Activated T-cell treated with anti-CD3 and anti-CD28 coated beads, Interleukin-2, amount 50 U/mL, for 1 hour (primary cell): ENCODE measurements around the gene QPRT.
A peak's percentile ranks its signal among the peaks of the same experiment; 100 is the strongest.
"Not testable (repeated sequence)": the region's sequence is repeated elsewhere in the genome, so short reads cannot be mapped to it uniquely, and the experiment has no call there.

Experiments used
- DNase-seq: peaks from one replicate; pipeline ENCODE4 v3.0.0-alpha.2; 2020

The QPRT gene

DNA sequence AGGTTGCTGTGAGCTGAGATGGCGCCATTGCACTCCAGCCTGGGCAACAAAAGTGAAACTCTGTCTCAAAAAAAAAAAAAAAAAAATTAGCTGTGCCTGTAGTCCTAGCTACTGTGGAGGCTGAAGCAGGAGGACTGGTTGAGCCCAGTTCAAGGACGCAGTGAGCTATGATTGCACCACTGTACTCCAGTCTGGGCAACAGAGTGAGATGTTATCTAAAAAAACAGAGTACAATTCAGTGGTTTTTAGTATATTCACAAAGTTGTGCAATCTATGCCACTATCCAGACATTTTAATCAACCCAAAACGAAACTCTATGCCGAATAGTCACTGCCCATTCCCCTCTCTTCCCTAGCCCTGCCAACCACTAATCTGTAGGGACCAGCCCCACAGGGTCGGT, 41.7 kb downstream of the QPRT start:
- no peak for DNase-seq

DNA sequence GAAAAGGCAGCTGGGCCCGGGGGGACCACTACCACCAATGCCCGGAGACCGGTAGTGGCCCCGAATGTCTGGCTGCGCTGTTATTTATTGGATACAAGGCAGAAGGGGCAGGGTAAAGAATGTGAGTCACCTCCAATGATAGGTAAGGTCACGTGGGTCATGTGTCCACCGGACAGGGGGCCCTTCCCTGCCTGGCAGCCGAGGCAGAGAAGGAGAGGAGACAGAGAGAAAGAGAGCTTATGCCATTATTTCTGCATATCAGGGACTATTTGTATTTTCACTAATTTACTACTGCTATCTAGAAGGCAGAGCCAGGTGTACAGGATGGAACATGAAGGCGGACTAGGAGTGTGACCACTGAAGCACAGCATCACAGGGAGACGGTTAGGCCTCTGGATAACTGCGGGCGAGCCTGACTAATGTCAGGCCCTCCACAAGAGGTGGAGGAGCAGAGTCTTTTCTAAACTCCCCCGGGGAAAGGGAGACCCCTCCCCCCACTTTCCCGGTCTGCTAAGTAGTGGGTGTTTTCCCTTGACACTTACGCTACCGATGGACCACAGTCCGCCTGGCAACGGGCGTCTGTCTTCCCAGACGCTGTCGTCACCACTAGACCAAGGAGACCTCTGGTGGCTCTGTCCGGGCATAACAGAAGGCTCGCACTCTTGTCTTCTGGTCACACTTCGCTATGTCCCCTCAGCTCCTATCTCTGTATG, 42.3 kb downstream of the QPRT start:
- peak; percentile 56 for DNase-seq

DNA sequence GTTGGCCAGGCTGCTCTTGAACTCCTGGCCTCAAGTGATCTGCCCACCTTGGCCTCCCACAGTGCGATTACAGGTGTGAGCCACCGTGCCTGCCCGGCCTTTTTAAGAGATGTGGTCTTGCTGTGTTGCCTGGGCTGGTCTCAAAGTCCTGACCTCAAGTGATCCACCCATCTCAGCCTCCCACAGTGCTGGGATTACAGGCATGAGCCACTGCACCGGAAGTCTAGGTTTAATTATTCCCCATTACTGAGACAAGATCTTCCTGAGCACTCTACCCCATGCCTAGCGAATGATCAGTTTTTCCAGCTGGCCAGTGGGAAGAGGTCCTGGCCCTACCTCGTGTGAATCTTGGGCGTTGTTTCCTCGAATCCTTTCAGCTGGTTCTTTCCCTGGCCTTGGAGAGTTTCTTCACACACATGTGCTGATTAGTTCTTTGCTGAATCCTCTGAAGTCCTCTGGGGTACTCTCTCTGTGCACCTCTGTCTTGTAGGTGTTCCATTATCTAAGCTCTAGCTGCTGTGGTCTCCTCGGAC, 47.9 kb downstream of the QPRT start:
- DNase-seq: no peak

DNA sequence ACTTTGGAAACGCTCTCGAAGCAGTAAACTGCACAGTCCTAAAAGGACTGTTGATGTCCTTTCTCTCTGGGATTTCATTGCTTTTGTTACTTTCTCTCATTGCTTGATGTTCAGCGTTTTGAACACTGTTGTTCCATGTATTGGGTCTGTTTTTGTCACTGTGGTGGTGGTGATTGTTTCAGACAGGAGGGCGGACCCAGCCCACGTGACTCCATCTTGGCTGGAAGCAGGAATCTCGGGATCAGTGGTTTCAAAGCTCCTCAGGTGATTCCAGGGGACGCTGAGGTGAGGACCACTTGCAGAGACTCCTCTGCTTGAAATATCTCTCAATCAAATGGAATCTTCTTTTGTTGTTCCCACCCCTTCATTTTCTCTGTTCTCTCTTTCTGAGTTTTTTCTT, 48.5 kb downstream of the QPRT start:
- DNase-seq: no peak

DNA sequence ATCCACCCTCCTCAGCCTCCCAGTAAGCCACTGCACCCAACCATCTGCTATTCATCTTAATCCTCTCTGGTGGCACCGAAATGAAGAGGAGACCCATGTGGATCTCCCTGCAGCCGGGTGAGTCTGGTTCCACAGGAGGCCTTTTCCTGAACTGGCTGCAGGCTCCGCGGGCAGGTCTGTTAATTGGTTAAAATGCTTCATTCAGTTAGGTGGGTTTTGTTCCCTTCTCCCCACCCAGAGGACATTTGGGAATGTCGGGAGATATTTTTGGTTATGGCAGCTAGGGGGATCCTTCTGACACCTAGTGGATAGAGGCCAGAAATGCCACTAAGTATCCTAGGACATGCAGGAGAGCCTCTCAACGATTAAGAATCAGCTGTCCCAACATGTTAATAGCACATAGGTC, 50.1 kb downstream of the QPRT start:
- DNase-seq: no peak

DNA sequence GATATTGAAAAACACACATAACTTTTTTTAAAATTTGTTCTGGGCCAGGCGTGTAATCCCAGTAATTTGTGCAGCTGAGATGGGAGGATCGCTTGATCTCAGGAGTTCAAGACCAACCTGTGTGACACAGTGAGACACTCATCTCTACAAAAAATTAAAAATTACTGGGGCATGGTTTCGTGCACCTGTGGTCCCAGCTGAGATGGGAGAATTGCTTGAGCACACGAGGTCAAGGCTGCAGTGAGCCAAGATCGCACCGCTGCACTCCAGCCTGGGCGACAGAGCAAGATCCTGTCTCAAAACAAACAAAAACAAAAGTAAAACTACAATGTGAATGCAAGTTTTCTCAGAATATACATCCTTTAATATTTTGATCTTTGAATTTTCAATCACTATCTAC, 51.7 kb downstream of the QPRT start:
- no peak for DNase-seq

DNA sequence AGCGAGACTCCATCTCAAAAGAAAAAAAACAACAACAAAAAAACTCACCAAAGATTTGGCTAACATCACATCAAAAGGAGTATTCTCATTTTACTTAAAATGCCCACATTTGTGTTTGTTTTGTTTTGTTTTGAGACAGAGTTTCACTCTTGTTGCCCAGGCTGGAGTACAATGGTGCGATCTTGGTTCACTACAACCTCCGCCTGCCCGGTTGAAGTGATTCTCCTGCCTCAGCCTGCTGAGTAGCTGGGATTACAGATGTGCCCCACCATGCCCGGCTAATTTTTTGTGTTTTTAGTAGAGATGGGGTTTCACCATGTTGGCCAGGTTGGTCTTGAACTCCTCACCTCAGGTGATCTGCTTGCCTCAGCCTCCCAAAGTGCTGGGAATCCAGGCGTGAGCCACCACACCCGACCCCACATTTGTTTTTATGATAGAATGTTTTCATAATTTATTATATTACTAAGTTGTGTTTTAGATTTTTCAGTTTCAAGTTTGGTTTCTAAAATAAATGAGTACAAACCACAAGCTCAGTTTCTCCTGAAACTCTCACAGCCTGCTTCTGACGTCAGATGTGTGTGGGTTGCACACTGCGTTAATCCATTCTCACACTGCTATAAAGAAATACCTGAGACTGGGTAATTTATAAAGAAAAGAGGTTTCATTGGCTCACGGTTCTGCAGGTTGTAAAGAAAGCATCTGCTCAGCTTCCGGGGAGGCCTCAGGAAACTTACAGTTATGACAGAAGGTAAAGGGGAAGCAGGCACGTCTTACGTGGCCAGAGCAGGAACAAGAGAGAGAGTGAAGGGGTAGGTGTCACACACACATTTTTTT, 53.0 kb downstream of the QPRT start:
- not testable (repeated sequence) for DNase-seq

DNA sequence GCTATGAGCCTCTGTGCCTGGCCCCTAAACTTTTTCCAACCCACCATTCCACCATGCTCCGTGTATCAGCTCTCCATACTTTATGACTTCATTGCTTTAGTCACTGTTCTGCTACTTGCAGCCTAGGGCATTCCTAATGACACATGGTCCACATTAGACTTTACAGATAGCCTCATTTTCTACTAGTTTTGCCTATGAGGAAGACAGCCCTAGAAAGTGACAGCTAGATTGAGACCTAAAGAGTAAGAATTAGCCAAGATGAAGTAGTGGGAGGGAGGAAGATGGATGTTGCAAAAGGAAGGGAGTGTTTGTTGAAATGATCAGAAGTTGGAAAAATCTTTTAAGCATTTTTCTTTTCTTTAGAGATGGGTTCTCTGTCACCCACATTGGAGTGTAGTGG, 55.8 kb downstream of the QPRT start:
- DNase-seq: no peak

DNA sequence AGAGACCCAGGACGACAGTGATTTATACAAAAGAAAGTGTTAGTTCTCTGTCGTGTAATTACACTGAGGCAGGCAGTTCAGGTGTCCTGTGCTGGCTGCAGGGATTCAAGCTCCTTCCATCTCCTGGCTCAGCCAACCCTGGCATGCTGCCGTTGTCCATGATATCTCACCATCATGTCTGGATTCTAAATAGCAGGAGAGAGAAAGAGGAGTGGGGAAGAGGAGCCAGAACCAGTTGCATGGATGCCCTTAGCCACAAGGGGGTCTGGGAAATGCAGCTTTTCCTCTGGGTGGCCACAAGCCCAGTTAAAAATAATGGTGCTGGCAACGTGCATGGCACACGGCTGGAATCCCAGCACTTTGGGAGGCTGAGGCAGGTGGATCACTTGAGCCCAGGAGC, 57.1 kb downstream of the QPRT start:
- no peak for DNase-seq

DNA sequence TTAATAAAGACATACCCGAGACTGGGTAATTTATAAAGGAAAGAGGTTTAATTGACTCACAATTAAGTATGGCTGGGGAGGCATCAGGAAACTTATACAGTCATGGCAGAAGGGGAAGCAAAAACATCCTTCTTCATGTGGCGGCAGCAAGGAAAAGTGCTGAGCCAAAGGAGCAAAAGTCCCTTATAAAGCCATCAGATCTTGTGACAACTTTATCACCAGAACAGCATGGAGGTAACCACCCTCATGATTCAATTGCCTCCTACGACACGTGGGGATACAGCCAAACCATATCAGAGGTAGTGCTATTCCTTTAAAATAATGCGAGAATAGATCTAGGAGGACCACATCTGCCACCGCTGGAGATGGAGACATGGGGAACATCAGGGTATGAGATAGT, 57.8 kb downstream of the QPRT start:
- DNase-seq: no peak

DNA sequence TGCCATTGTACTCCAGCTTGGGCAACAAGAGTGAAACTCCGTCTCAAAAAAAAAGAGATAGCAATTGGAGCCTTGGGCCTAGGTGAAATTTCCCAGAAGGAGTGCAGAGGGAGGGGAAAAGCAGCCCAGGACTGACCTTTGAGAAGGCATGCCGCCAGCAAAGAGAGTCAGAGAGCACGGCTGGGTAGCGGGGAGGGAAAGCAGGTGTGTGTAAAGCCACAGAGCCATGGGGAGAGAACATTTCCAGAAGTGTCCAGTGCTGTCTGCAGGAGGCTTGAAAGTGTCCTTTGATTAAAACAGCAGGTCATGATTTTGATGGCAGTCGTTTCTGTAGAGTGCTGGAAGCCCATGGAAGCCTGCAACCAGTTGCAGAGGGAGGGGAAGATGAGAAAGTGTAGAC, 58.7 kb downstream of the QPRT start:
- no peak for DNase-seq

DNA sequence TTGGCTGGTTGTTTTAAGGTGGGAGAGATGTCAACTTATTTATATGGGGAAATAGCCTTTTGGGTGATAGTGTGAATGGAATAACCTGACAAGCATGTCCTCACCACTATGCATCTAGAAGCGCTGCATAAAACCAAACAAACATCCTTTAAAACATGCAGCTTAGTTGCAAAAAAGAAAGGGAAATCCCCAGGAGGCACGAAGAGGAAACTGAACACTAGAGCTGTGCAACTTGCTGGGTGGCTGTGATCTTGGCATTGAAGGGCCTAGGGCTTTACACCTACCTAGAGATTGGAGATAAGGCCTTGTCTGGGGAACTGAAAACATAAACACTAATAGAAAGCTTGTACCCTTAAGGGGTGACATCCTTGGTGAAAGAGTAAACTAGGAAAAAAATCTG, 59.5 kb downstream of the QPRT start:
- no peak for DNase-seq

DNA sequence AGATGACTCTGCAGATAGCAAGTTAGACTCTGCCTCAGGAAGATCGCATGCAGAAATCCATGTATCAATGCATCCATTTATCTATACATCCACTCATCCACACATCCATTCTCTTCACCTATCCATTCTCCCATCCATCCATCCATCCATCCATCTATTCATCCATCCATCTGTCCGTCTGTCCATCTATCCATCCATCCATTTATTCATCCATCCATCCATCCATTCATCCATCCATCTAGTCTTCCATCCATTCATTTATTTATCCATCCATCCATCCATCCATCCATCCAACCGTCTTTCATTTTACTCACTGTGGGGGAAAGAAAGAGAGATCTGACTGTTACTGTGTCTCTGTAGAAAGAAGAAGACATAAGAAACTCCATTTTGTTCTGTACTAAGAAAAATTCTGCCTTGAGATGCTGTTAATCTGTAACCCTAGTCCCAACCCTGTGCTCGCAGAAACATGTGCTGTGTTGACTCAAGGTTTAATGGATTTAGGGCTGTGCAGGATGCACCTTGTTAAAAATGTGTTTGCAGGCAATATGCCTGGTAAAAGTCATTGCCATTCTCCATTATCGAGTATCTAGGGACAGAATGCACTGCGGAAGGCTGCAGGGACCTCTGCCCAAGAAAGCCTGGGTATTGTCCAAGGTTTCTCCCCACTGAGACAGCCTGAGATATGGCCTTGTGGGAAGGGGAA, 61.1 kb downstream of the QPRT start:
- not testable (repeated sequence) for DNase-seq

DNA sequence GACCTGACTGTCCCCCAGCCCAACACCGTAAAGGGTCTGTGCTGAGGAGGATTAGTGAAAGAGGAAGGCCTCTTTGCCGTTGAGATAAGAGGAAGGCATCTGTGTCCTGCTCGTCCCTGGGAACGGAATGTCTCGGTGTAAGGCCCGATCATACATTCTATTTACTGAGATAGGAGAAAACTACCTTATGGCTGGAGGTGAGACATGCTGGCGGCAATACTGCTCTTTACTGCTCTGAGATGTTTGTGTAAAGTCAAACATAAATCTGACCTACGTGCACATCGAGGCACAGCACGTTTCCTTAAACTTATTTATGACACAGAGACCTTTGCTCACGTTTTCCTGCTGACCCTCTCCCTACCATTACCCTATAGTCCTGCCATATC, 61.6 kb downstream of the QPRT start:
- DNase-seq: not testable (repeated sequence)

DNA sequence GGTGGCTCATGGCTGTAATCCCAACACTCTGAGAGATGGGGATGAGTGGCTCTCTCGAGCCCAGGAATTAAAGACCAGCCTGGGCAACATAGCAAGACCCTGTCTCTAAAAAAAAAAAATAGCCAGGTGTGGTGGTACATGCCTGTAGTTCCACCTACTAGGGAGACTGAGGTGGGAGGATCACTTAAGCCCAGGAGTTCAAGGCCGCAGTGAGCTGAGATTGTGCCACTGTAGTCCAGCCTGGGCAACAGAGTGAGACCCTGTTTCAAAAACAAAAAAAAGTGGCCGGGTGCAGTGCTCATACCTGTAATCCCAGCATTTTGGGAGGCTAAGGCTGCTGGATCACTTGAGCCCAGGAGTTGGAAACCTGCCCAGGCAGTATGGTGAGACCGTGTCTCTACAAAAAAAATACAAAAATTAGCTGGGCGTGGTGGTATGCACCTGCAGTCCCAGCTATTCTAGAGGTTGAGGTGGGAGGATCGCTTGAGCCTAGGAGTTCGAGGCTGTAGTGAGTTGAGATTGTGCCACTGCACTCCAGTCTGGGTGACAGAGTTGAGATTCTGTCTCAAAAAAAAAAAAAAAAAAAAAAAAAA, 63.8 kb downstream of the QPRT start:
- no peak for DNase-seq

DNA sequence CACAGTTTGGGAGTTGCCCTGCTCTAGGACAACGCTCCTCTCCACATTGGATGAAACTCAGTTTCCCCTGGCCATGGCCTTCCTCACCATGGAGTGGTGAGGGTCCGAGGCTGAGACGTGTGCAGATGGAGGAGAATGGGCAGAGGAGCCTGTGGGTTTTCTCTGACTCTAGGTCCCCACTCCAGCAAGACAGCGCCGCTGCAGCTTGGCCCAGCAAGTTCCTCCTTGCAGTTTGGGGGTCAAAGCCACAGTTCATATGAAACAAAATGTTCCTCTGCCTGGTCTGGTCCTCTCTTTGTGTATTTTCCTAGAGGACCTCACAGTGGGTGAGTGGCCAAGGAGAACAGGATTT, 64.5 kb downstream of the QPRT start:
- DNase-seq: no peak

DNA sequence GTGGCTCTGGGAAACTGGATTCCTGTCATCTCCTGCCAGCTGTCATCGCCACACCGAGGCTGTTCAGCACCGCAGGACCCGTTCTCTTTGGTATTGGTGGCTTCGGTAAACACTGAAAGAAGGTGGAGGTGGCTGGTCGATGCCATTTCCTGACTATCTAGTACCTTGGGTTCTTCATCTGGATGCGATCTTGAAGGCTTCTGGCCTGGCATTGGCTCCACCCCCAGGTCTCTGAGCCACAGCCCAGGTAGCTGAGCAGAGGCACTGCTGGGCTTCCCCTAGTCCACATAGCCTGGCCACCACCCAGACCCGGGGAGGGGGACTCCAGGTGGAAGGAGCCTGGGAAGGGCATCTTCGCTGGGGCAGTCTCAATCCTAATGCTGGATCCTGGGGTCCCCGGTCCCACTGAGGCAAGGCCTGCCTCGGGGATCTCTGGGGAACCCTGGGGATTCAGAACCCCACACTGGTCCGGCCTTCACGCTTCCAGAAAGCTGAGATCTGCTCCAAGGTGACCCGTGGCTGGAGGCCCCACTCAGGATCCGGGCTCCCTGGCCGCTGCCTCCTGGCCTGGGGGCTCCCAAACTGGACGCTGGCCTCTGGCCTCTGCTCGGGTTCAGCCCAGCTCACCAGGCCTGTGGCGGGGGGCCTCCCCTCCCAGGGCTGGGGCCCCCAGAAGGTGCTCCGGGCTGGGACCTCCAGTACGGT, 65.0 kb downstream of the QPRT start:
- DNase-seq: peak; percentile 54

DNA sequence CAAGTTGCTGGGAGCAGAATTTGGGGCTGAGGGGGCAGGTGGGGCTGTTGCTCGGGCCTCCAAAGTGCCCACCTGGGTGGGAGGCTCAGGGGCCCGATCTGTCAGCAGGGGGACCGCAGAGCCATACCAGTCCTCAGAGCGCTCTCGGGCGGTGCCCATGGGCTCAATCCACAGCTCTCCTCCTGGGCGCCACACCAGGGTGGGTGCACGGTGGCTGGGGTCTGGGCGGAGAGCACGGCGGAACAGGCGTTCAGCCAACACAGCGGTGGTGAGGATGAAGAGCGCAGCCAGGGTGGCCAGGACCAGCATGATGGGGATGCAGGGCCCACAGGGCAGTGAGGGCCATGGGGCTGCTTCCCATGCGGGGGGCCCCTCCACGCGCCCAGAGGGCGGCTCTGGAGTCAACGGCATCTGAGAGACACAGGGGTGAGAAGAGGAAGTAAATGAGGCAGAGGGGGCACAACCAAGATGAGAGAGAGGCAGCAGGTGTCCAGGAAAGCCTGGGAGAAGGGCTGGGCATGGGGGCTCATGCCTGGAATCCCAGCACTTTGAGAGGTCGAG, 65.6 kb downstream of the QPRT start:
- DNase-seq: no peak

DNA sequence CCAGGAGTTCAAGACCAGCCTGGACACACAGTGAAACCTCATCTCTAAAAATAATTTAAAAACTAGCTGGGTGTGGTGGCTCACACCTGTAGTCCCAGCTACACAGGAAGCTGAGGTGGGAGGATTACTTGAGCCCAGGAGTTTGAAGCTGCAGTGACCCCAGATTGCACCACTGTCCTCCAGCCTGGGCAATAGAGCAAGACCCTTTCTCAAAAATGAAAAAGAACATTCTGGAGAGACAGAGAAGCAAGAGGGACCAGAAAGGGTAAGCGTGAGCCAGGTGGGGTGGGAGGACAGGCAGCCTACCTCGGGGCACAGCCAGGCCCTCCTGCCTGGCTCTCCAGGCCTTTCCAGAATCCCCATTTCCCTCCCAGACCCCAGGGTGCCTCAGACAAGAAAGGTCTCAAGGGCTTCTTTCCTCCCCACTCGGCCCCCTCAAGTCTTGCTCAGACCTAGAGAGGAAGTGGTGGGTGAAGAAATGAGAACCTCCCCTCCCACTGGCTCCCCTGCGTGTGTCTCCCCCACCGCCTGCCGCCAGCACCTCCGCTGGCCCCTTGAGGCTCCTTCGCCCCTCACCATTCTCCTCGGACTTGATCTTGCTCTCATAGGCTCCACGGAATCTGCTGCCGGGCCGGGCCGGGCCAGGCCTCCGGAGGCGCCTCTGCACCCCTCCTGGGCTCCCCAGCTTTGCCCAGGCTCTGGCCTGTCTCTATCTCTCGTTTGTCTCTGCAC, 66.3 kb downstream of the QPRT start:
- DNase-seq: no peak

DNA sequence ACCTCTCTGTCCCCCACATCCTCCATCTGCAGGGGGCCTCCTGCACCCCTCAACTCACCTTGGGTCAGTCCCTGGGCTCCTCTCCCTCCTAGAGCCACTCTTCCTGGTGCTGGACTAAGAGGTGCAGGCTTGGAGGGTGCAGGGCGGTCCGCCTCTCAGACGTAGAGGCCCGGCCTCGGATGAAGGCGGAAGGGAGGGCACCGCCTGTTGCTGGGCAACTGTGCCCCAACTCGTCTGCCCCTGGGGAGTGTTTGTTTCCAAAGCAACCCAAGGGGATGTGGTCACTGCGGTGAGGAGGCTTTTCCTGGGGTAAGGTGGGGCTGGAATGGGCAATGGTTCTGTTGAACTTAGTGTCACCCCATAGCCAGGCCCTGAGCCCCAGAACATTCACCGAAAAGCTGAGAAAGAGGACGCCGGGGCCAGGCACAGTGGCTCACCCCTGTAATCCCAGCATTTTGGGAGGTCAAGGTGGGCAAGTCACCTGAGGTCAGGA, 66.9 kb downstream of the QPRT start, which contains the start of gene C16orf54:
TSS of gene C16orf54 (minus strand) at position 138 of the 493 bp plus-strand sequence. CDS start 1,039 bp downstream, outside the sequence.
- DNase-seq: peak; percentile 89

DNA sequence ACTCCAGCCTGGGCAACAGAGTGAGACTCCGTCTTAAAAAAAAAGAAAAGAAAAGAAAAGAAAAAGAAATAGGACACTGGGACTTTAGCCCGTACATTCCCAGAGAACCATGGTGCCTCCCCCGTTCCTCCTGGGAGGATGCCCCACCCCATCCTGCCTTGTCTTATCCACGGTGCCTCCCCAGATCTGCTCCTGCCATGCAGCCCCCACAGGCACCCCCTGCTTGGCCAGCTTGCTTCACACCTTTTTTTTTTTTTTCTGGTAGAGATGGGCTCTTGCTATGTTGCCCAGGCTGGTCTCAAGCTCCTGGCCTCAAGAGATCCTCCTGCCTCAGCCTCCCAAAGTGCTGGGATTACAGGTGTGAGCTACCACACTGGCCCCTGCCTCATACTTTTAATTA, 67.5 kb downstream of the QPRT start:
- not testable (repeated sequence) for DNase-seq
